Measurements from ENCODE around the gene PKN2.
"Not testable (repeated sequence)": the region's sequence is repeated elsewhere in the genome, so short reads cannot be mapped to it uniquely, and the experiment has no call there.

The PKN2 gene

GRCh38 chr1:88680911-88681622 is 3.0 kb upstream of the PKN2 start:
- peak; percentile 80 for DNase-seq

DNA sequence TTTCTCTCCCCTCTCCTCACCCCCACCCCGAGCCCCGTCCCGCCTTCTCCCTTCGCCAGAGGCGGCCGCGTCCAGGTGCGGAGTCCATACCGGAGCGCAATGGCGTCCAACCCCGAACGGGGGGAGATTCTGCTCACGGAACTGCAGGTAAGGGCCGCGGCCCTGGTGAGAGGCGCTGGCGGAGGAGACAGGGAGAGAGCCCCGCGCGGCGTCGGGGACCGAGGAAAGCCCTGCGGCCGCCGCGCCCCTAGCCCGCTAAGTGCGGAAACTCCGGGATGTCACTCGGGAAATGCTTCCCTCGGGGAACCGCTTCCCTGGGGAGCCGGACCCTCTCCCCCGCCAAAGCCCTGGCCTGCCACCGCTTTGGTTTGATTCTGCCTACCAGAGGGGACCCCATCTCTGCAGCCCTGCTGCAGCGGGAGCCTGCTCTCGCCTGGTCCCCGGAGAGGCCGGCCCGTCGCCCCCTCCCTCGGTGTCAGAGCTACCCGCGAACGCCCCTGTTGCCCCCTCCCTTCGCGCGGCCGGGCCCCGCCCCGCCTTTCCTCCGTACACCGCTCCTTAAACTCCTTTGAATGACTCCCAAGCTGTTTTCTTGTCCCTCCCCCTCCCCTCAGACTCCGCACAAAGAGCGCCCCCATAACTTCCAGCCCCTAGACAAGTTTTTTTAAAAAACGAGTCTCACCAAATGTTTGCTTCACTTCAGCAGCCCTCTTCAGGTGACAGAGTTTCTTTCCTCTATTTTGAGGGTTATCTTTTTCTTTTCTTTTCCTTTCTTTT is 597 bp downstream of the PKN2 start:
- DNase-seq = peak; percentile 79

DNA sequence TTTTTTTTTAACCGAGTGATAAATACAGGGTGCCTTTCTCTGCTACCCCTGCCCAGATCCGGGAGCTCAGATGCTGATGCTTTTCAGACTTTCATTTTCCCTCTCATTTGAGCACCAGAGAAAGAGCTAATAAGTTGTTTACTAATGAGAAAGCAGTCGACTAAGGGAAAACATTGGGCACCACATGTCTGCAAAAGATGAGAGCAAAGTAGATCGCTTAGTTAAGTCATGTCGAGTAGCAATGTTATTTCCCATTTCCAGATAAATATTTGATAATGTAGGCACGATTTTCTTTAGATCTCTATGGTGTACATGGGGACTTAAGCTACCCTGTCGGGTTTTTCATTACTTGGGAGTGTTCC is 1.2 kb downstream of the PKN2 start:
- no peak for DNase-seq

- DNase-seq = no peak
Observed at GRCh38 chr1:88691540-88691939, 7.5 kb downstream of the PKN2 start.

- no peak for DNase-seq
Observed at GRCh38 chr1:88695781-88696180, 11.7 kb downstream of the PKN2 start.

- no peak for DNase-seq
Observed at GRCh38 chr1:88697503-88697902, 13.4 kb downstream of the PKN2 start.

DNA sequence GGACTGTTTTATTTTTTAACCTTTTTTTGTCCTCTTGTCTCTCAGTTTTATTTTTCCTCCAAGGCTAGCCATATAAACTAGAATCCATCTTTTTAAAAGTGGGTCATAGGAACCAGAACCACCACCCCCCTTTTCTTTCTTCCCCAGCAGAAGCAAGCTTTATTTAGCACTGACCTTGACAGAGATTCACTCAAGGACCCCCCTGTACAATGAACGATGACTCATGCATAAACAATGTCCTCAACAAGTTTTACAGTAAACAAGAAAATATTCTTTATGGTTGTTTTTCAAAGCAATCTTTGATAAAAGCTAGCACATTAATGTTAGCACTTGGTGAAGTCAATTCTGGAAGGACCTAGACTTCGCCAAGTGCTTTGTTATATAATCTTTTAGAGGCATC is 14.1 kb downstream of the PKN2 start:
- DNase-seq = no peak

DNA sequence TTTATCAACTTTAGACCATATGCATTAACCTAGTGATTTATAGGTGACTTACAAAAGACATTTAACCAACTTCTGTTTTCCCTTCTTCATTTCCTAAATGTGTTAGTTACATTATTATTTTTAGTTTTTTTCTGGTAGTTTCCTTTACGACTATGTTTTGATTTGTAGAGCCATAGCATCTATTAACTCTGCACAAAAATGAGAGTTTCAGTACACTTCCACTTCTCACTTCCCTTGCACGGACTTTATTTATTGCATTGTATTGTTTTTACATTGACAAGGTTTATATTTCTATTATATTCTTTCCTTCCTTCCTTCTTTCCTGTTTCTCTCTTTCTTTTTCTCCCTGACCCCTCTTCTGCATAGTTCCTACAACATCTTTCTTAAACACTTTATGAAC is 14.7 kb downstream of the PKN2 start:
- DNase-seq = no peak

DNA sequence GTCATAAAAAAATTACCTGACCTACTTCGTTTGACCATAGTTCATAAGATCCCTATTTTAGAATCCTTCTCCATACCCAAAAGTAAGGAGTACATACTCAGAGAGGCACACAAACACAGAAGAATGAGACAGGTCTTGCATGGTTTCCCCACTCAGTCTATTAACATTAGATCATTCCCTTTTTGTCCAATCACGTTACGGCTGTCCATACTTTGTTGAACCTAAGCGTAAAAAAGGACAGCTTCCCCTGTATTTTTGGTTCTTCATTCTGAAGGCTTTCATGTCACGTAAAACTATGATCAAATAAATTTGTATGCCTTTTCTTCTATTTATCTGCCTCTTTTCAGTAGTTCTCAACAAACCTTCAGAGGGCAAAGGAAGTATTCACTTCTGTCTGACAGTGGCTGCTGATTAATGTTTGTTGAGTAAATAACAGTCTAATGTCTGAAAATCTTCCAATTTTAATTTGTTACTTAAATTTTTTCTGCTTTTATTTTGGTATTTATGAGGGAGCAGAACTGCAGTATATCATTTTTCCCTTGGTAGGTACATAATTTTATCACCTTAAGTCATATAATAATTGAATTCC is 16.4 kb downstream of the PKN2 start:
- no peak for DNase-seq

DNA sequence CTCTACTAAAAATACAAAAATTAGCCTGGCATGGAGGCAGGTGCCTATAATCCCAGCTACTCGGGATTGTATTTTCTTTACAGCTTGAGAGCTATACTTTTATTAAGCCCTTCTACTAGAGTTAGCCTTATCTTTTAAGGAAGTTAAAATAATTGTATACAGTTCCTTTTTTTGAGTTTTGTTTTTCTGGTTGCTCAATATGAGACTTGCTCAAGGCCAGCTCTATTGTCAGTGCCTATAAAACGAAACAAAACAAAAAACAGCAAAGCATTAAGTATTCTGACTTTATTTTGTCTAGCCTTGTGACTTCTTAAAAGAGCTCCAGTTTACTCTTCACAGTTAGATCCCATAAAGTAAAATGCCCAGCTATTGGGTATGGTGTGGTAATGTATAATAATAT is 17.2 kb downstream of the PKN2 start:
- peak; percentile 25 for DNase-seq

- DNase-seq = not testable (repeated sequence)
Observed at GRCh38 chr1:88701793-88702192, 17.7 kb downstream of the PKN2 start.

DNA sequence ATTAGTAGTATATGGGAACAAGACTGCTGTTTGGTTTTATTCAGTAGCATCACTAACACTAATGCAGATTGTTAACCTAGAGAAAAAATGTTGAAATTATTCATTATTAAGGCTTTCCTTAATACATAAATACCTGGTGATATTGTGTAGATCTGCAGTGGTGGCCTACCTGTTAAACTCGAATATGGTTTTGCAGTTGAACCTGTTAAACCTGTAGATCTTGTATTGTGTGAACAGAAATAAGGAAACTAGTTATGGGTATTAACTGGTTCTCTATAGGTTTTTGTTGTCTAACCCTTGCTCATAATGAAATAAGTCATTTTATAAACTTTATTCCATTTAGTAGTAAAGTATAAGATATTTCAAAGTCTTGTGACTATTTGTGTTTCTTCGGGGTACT is 23.9 kb downstream of the PKN2 start:
- no peak for DNase-seq

DNA sequence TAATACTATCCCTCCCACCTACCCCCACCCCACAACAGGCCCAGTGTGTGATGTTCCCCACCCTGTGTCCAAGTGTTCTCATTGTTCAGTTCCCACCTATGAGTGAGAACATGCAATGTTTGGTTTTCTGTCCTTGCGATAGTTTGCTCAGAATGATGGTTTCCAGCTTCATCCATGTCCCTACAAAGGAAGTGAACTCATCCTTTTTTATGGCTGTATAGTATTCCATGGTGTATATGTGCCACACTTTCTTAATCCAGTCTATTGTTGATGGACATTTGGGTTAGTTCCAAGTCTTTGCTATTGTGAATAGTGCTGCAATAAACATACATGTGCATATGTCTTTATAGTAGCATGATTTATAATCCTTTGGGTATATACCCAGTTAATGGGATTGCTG is 28.8 kb downstream of the PKN2 start:
- not testable (repeated sequence) for DNase-seq

DNA sequence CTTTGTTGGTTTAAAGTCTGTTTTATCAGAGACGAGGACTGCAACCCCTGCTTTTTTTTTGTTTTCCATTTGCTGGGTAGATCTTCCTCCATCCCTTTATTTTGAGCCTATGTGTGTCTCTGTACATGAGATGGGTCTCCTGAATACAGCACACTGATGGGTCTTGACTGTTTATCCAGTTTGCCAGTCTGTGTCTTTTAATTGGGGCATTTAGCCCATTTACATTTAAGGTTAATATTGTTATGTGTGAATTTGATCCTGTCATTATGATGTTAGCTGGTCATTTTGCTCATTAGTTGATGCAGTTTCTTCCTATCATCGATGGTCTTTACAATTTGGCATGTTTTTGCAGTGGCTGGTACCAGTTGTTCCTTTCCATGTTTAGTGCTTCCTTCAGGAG is 32.5 kb downstream of the PKN2 start:
- not testable (repeated sequence) for DNase-seq

DNA sequence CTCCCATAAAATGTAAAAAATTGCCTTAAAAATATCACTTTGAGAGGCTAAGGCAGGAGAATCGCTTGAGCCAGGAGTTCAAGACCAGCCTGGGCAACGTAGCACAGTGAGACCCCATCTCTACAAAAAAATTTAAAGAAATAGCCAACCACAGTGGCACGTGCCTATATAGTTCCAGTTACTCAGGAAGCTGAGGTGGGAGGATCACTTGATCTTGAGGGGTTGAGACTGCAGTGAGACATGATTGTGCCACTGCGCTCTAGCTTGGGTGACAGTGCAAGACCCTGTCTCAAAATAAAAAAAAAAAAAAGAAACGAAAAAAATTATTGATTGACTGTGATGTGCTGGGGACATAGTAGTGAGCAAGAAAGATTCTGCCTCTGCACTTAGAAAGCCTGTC is 38.4 kb downstream of the PKN2 start:
- no peak for DNase-seq

- no peak for DNase-seq
Observed at GRCh38 chr1:88726697-88727096, 42.6 kb downstream of the PKN2 start.

GRCh38 chr1:88727205-88727604 is 43.1 kb downstream of the PKN2 start:
- no peak for DNase-seq

DNA sequence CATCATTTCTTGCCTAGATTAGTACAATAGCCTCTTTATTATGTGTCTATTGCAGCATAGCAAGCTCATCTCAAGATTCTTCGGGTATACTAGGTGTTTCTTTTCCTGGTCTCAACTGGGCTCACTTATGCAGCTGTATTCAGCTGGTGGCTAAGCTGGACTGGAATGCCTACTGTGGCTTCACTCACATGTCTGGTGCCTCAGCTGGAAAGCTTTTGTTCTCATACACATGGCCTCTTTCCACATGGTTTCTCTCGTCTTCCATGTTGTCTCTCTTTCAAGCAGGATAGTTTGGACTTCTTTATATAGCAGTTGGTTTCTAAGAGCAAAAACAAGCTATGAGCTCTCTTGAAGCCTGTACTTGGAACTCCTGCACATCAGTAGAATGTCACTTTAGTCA is 45.2 kb downstream of the PKN2 start:
- DNase-seq = no peak

- no peak for DNase-seq
Observed at GRCh38 chr1:88730132-88730675, 46.1 kb downstream of the PKN2 start.

DNA sequence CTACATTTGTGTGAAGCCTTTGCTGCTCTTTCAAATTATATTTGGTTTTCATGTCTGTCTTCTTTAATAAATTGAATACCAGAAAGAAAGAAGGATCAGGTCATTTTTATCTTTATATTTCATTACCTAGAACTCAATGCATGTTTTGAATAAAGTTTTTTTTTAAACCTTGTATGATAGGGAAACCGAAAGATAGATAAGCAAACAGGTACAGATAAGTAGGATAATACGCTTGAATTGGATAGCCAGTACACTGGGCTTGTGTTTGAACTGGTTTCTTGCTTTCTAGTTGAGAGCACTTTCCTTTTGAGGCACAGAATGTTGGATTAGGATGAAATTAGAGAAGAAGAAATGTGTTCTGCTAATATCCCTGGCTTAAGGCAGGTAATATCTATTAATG is 46.9 kb downstream of the PKN2 start:
- DNase-seq = no peak

DNA sequence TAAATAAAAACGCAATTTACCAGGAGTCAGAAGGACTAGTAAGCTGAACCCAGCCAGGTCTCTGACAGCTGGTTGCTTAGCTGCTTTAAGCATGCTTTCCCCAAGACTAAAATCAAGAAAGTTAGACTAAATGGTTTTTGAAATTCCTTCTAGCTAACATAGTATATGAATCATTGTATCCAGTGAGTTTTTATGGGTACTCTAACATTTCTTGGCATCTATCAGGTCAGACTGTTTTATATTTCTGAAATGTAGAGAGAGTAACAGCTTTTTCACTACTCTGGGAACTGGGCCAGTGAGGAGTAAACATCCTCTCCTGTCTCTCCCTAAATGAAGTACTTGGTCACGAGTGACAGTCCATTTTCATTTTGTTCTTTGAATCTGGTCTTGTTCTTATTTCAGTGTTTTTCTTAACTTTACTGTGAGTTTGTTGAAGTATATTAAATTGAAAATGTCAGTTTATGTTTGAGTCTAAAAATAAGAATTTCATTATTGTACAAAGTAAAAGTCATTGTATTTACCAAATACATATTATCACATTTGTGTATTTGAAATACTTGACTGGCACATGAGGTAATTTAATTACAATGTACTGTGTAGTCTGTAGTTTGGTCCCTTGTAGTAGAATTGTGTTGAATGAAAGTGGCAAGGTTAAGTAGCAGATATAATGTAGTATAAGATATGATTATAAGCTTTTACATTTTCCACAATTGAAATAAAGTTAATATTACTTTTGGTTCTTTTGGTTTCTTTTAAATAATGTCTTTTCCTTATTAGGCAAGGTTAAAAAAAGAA is 47.6 kb downstream of the PKN2 start:
- DNase-seq = peak; percentile 44

DNA sequence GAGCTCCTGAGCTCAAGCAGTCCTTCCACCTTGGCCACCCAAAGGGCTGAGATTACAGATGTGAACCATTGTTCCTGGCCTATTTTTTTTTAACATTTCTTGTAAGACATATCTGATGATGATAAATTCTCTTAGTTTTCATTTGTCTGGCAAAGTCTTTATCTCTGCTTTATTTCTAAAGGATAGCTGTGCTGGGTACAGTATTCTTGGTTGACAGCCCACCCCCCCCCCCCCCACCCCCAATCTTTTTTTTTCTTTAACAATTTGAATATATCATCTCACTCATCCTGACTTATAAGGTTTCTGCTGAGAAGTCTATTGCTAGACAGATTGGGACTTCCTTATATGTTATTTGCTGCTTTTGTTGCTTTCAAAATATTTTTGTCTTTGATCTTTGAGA is 51.3 kb downstream of the PKN2 start:
- no peak for DNase-seq

DNA sequence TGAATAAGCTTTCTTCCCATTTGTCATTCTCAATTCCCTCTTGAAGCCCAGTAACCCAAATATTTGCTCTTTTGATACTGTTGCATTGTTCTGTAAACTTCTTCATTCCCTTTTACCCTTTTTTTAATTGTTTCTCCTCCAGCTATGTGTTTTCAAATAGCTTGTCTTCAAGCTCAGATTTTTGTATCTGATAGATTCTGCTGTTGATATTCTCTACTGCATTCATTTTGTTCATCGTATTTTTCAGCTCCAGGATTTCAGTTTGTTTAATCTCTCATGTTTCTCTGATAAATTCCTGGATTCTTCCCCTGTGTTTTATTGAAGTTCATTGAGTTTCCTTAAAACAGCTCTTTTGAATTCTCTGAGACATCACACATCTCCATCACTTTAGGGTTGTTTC is 51.8 kb downstream of the PKN2 start:
- DNase-seq = no peak
